Vagina (tissue), 2 donors: ENCODE measurements around the gene NIT1.

Experiments used
- CTCF ChIP-seq, 3 experiments: fragments of 450-650 bp in 2 of 3; fragments of 200-600 bp in 1 of 3; sonication (generic) in 1 of 3; IDR thresholded peaks; one replicate each; pipeline ENCODE4 v1.5.1; 2017 to 2019; ENCODE audit warnings: antibody characterized with exemption in 3 of 3, mild to moderate bottlenecking in 2 of 3, moderate library complexity in 2 of 3
- POLR2A ChIP-seq, 2 donors: fragments of 450-650 bp; IDR thresholded peaks; one replicate each; pipeline ENCODE4 v1.6.1; 2017; ENCODE audit warnings: antibody characterized with exemption in 2 of 2, mild to moderate bottlenecking in 2 of 2, moderate library complexity in 2 of 2

GRCh38 chr1:161122967-161123366 lies 5.1 kb downstream of the NIT1 start:
- no peak for TF ChIP-seq CTCF (IDR thresholded peaks at IDR 0.05)
- TF ChIP-seq POLR2A (IDR thresholded peaks at IDR 0.05): no peak
